Prostate gland (tissue), 2 donors: ENCODE results near the gene DDX49.

Source experiments
- POLR2A ChIP-seq: fragments of 450-650 bp; IDR thresholded peaks from one replicate; pipeline ENCODE4 v1.6.1; 2016; ENCODE audit warnings: antibody characterized with exemption, mild to moderate bottlenecking
- POLR2AphosphoS5 ChIP-seq: sonication (generic); formaldehyde crosslinking; IDR thresholded peaks from one replicate; pipeline ENCODE4 v1.6.1; 2017; ENCODE audit warnings: antibody characterized with exemption
- TF ChIP-seq, protein P1 (sequence below), 4 experiments: fragments of 200-600 bp in 2 of 4; fragments of 450-650 bp in 2 of 4; sonication (generic) in 2 of 4; IDR thresholded peaks; 1 replicate in 3 of 4; 2 replicates in 1 of 4; pipeline ENCODE4 v1.5.1; 2016 to 2019; ENCODE audit warnings: antibody characterized with exemption in 4 of 4, mild to moderate bottlenecking in 2 of 4, moderate library complexity in 2 of 4

DNA sequence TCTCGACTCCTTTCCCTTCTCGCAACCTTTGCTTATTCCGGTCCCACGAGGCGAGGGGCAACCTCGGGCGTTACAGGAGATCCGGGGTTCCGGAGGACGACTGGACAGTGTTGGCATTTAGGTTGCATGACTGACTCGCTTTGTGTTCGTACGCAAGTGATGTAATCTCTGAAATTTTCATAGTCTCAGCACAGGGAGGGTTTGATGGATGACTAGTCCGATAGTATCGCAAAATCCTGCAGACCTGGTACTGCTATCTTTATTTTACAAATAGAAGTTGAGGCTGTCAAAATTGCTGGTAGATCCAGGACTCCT lies 342 bp downstream of the DDX49 start:
- TF ChIP-seq, protein P1, sequence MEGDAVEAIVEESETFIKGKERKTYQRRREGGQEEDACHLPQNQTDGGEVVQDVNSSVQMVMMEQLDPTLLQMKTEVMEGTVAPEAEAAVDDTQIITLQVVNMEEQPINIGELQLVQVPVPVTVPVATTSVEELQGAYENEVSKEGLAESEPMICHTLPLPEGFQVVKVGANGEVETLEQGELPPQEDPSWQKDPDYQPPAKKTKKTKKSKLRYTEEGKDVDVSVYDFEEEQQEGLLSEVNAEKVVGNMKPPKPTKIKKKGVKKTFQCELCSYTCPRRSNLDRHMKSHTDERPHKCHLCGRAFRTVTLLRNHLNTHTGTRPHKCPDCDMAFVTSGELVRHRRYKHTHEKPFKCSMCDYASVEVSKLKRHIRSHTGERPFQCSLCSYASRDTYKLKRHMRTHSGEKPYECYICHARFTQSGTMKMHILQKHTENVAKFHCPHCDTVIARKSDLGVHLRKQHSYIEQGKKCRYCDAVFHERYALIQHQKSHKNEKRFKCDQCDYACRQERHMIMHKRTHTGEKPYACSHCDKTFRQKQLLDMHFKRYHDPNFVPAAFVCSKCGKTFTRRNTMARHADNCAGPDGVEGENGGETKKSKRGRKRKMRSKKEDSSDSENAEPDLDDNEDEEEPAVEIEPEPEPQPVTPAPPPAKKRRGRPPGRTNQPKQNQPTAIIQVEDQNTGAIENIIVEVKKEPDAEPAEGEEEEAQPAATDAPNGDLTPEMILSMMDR (IDR thresholded peaks at IDR 0.05) = no peak
- TF ChIP-seq POLR2AphosphoS5 (no peak), POLR2A (no peak)
